ENCODE data around the gene EGR2. TPM values are rescaled to one million over a fixed set of nuclear protein-coding genes. Genes with fewer than 3 reads are reported as not detected.

EGR2 gene
- total RNA-seq, 4 donors from 2014 or later, result 0.40 to 1.5 (median 0.76) TPM; not detected in 1

DNA sequence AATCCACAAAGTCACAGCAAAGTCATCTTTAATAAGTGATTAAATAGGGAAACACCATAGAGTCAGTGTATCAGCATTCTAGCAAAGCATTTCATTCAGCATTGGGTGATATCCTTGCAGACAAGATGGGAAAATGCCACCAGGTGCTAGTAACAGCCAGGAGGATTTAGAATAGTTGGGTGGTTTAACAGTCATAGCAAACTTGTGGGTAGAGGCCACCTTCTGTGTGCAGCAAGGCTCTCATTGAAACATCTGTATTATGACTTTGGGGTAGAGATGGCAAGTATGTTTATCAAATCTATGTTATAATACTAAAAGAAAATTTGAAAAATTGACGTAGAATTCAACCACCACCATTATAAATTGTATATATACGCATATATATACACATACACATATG lies 38.0 kb downstream of the EGR2 start:
- no peaks in the 10 kb centered on the region for H3K36me3 ChIP-seq
- H3K27me3 ChIP-seq, result no peaks in the 10 kb centered on the region
- in situ Hi-C loops (cut with MboI; ENCODE audit: low sequenced_read_pairs in 4 of 4), result no loop called here
- no peak for DNase-seq
- no peaks in the 10 kb centered on the region for H3K9me3 ChIP-seq
- ATAC-seq, result no peak
- no peak for TF ChIP-seq CTCF (IDR thresholded peaks at IDR 0.05 in 4 of 5, conservative IDR thresholded peaks at IDR 0.05 in 1 of 5)
- TF ChIP-seq POLR2A (IDR thresholded peaks at IDR 0.05), result no peak
- intact Hi-C loops (cut with DNase I; ENCODE audit: low total_unique reads), result no loop called here
- H3K4me3 ChIP-seq, result no peak overlapping the region
- H3K4me1 ChIP-seq, result no peaks in the 10 kb centered on the region
- H3K27ac ChIP-seq, result no peak overlapping the region

GRCh38 chr10:62772186-62772974 lies 43.8 kb downstream of the EGR2 start:
- no peak for ATAC-seq
- Histone ChIP-seq H3K9me3 (no peaks in the 10 kb centered on the region), H3K4me1 (peaks cover 12 to 25% of the 10 kb centered on the region in 2 donors), H3K36me3 (no peaks in the 10 kb centered on the region), H3K27me3 (no peaks in the 10 kb centered on the region), H3K27ac (no peak overlapping the region), H3K4me3 (no peak overlapping the region)
- in situ Hi-C loops (cut with MboI; ENCODE audit: low sequenced_read_pairs in 4 of 4) (no loop called here), intact Hi-C loops (cut with DNase I; ENCODE audit: low total_unique reads) (no loop called here)
- no peak for DNase-seq
- no peak for TF ChIP-seq CTCF (IDR thresholded peaks at IDR 0.05 in 4 of 5, conservative IDR thresholded peaks at IDR 0.05 in 1 of 5)
- no peak for TF ChIP-seq POLR2A (IDR thresholded peaks at IDR 0.05)

DNA sequence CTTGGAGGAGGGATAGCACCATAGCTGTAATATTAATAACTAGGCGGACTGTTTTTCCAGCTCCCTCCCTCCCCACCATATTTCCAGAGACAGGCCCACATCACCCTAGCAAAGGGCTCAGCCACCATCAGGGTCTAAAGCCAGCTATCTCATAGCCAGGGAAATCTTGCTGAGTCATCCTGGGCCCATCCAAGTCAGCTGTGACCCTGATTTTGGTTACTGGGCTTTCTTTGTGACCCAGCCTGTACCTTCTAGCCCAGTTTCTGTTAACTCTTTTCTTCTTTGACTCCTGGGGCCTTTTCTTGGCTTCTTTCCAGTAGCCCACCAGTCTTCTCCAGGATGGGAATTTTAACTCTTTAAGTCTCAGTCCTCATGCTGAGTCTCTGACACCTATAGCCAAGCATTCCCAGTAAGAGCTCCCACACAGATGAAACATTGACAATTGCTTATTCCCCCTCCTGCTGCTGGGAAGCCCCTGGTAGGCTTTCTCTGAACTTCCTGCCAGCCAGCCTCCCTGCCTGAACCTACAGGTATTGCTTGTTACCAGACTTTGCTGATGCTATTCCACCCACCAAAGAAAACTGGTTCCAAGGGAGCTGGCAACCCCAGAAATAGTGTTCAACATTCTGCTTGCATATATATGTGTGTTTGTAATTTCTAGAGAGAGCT lies 46.5 kb downstream of the EGR2 start:
- Histone ChIP-seq H3K9me3 (no peaks in the 10 kb centered on the region), H3K4me1 (peaks cover 12 to 25% of the 10 kb centered on the region in 2 donors), H3K27me3 (no peaks in the 10 kb centered on the region), H3K36me3 (no peaks in the 10 kb centered on the region), H3K4me3 (no peak overlapping the region), H3K27ac (peak overlapping the region in 1 of 4 donors; percentile 33)
- intact Hi-C loops (cut with DNase I; ENCODE audit: low total_unique reads) (no loop called here), in situ Hi-C loops (cut with MboI; ENCODE audit: low sequenced_read_pairs in 4 of 4) (no loop called here)
- DNase-seq, result no peak
- ATAC-seq, result no peak
- TF ChIP-seq POLR2A (IDR thresholded peaks at IDR 0.05) (no peak), CTCF (IDR thresholded peaks at IDR 0.05 in 4 of 5, conservative IDR thresholded peaks at IDR 0.05 in 1 of 5) (no peak)

GRCh38 chr10:62766386-62766785 lies 49.8 kb downstream of the EGR2 start:
- Histone ChIP-seq H3K4me1 (peaks cover 16 to 34% of the 10 kb centered on the region in 2 donors), H3K9me3 (no peaks in the 10 kb centered on the region), H3K4me3 (no peak overlapping the region), H3K27ac (no peak overlapping the region), H3K36me3 (no peaks in the 10 kb centered on the region), H3K27me3 (no peaks in the 10 kb centered on the region)
- in situ Hi-C loops (cut with MboI; ENCODE audit: low sequenced_read_pairs in 4 of 4) (no loop called here), intact Hi-C loops (cut with DNase I; ENCODE audit: low total_unique reads) (no loop called here)
- no peak for ATAC-seq
- TF ChIP-seq CTCF (IDR thresholded peaks at IDR 0.05 in 4 of 5, conservative IDR thresholded peaks at IDR 0.05 in 1 of 5) (no peak), POLR2A (IDR thresholded peaks at IDR 0.05) (no peak)
- no peak for DNase-seq

Data from gastrocnemius medialis (tissue), 4 donors.